ENCODE measurements around the gene PCSK2. TPM values are rescaled to one million over a fixed set of nuclear protein-coding genes. Genes with fewer than 3 reads are reported as not detected.

The PCSK2 gene
- total and polyA plus RNA-seq, 2 experiments from 2014 or later, result 1.3 to 3.8 TPM

- no peaks in the 10 kb centered on the region for H3K27me3 ChIP-seq
- no peaks in the 10 kb centered on the region for H4K20me1 ChIP-seq (ENCODE audit: insufficient read depth, poor library complexity, severe bottlenecking)
- H3K9me2 ChIP-seq (replicated peaks; ENCODE audit: insufficient read depth), result no peaks in the 10 kb centered on the region
- H3K27ac ChIP-seq, result no peak overlapping the region
- no peak overlapping the region for H3K4me3 ChIP-seq
- no peaks in the 10 kb centered on the region for H3K9me3 ChIP-seq (ENCODE audit: low read depth)
- no peak for DNase-seq (ENCODE audit: low spot score)
- no peaks in the 10 kb centered on the region for H3K36me3 ChIP-seq (replicated peaks; ENCODE audit: insufficient read depth, low read depth)
- H3K4me1 ChIP-seq (ENCODE audit: insufficient read depth), result no peaks in the 10 kb centered on the region
- H2AFZ ChIP-seq, result no peak overlapping the region
- no peaks in the 10 kb centered on the region for H3K79me2 ChIP-seq
- TF ChIP-seq, protein P1, sequence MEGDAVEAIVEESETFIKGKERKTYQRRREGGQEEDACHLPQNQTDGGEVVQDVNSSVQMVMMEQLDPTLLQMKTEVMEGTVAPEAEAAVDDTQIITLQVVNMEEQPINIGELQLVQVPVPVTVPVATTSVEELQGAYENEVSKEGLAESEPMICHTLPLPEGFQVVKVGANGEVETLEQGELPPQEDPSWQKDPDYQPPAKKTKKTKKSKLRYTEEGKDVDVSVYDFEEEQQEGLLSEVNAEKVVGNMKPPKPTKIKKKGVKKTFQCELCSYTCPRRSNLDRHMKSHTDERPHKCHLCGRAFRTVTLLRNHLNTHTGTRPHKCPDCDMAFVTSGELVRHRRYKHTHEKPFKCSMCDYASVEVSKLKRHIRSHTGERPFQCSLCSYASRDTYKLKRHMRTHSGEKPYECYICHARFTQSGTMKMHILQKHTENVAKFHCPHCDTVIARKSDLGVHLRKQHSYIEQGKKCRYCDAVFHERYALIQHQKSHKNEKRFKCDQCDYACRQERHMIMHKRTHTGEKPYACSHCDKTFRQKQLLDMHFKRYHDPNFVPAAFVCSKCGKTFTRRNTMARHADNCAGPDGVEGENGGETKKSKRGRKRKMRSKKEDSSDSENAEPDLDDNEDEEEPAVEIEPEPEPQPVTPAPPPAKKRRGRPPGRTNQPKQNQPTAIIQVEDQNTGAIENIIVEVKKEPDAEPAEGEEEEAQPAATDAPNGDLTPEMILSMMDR (IDR thresholded peaks at IDR 0.05; ENCODE audit: poor library complexity), result no peak
- no peak for TF ChIP-seq EZH2phosphoT487 (IDR thresholded peaks at IDR 0.05; ENCODE audit: low read depth, severe bottlenecking, unreplicated experiment)
- TF ChIP-seq EZH2 (IDR thresholded peaks at IDR 0.05; ENCODE audit: borderline replicate concordance), result no peak
- 85% methylated on average over 28 of the region's 28 CpGs for WGBS (ENCODE audit: low lambda C conversion rate, missing lambda C conversion rate)
- no peak overlapping the region for H3K4me2 ChIP-seq
Measured at GRCh38 chr20:17327185-17328148, 100.6 kb downstream of the PCSK2 start.

GRCh38 chr20:17334932-17335331 lies 108.1 kb downstream of the PCSK2 start:
- Histone ChIP-seq H3K36me3 (replicated peaks; ENCODE audit: insufficient read depth, low read depth) (no peaks in the 10 kb centered on the region), H3K4me1 (ENCODE audit: insufficient read depth) (no peaks in the 10 kb centered on the region), H3K27ac (no peak overlapping the region), H4K20me1 (ENCODE audit: insufficient read depth, poor library complexity, severe bottlenecking) (no peaks in the 10 kb centered on the region), H3K4me2 (no peak overlapping the region), H3K9me2 (replicated peaks; ENCODE audit: insufficient read depth) (no peaks in the 10 kb centered on the region), H3K79me2 (no peaks in the 10 kb centered on the region), H3K27me3 (no peaks in the 10 kb centered on the region), H3K9me3 (ENCODE audit: low read depth) (no peaks in the 10 kb centered on the region), H2AFZ (no peak overlapping the region), H3K4me3 (no peak overlapping the region)
- no peak for DNase-seq (ENCODE audit: low spot score)
- 76% methylated on average over 5 of the region's 5 CpGs for WGBS (ENCODE audit: low lambda C conversion rate, missing lambda C conversion rate)
- no peak for TF ChIP-seq EZH2 (IDR thresholded peaks at IDR 0.05; ENCODE audit: borderline replicate concordance)
- no peak for TF ChIP-seq EZH2phosphoT487 (IDR thresholded peaks at IDR 0.05; ENCODE audit: low read depth, severe bottlenecking, unreplicated experiment)
- TF ChIP-seq, protein P1 (IDR thresholded peaks at IDR 0.05; ENCODE audit: poor library complexity), result no peak

DNA sequence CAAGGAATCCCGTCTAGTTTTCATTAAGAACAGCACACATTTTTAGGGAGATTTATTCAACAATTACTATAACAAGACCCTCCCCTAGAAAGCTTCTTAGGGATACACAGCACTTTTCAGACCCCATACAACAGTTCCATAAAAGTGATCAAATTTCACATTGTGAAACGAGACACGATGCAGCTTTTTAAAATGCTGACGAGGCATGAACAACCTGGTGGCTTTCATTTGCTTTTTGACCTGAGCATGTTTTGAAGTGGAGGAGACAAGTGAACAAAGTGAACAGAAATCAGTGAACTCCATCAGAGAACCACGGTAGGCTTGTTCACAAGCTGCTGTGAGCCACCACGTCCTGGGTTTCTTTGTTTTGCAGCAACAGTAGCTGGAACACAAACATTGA lies 112.2 kb downstream of the PCSK2 start:
- Histone ChIP-seq H3K27ac (no peak overlapping the region), H3K4me3 (no peak overlapping the region), H3K9me2 (replicated peaks; ENCODE audit: insufficient read depth) (no peaks in the 10 kb centered on the region), H3K36me3 (replicated peaks; ENCODE audit: insufficient read depth, low read depth) (no peaks in the 10 kb centered on the region), H3K9me3 (ENCODE audit: low read depth) (no peaks in the 10 kb centered on the region), H3K27me3 (no peaks in the 10 kb centered on the region), H2AFZ (no peak overlapping the region), H4K20me1 (ENCODE audit: insufficient read depth, poor library complexity, severe bottlenecking) (no peaks in the 10 kb centered on the region), H3K79me2 (no peaks in the 10 kb centered on the region), H3K4me1 (ENCODE audit: insufficient read depth) (no peaks in the 10 kb centered on the region), H3K4me2 (no peak overlapping the region)
- no peak for DNase-seq (ENCODE audit: low spot score)
- 49% methylated on average over 6 of the region's 6 CpGs for WGBS (ENCODE audit: low lambda C conversion rate, missing lambda C conversion rate)
- TF ChIP-seq EZH2phosphoT487 (IDR thresholded peaks at IDR 0.05; ENCODE audit: low read depth, severe bottlenecking, unreplicated experiment) (no peak), EZH2 (IDR thresholded peaks at IDR 0.05; ENCODE audit: borderline replicate concordance) (no peak)
- TF ChIP-seq, protein P1 (IDR thresholded peaks at IDR 0.05; ENCODE audit: poor library complexity), result no peak
